G401.6 (cell line): ENCODE results near the gene BOD1L1.

ENCODE experiments used
- FAIRE-seq: peaks from 2 replicates; lab custom pipeline; 2012; peaks lifted over from hg19 to GRCh38; lab: Jason Lieb, UNC

Gene BOD1L1

GRCh38 chr4:13523591-13524503 lies 103.7 kb downstream of the BOD1L1 start:
- FAIRE-seq: no peak

DNA sequence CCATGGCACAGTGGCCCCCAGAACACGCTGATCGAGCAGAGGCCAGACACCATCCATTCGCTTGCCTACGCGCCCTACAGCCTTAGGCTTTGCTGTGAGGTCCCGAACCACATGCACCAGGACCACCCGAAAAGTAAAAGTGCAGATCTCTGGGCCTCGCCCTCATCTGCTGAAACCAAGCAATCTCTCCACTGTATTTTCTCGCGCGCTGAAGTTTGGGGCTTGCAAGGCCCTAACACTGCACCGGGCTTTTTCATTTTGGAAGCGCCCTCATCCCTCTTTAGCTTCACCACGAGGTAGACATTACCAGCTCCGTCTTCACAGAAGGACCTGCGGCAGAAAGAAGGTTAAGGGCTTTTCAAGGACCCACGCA lies 104.4 kb downstream of the BOD1L1 start:
- no peak for FAIRE-seq

DNA sequence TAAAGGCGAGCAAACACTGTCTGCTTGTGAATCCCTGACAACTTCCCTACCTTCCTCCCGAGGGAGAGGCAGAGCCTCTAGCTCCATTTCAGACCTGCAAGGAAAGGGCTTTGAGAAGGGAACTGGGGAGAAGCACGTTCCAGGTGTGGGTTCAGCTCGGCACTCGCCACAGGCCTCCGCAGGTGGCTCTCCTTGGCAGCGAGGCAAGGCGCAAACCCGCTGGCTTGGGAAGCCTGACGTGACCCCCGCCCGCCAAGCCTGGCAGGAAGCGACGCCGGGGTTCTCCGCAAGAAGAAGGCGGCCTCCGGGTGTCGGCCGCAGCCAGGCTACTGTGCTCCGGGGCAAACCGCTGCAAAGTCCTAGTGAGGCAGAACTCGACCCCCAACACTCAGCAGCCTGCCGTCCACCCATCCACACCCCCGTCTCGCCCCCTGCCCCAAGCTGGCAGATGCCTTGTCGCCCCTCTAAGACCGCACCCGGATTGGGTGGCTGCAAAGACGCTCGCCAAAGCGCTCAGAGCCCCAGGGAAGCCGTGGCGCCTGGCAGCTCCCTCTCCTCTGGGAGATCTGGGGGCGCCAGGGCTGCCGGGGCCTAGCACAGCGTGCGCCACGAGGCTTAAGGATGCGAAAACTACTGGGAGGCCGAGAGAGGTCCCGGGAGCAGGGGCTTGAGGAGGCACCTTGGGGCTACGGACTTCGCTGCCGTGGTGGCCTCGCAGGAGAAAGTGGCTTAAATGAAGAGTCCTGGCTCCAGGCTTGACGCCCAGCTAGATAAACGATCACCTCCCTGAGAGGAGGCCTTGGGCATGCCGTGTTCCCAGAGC lies 105.0 kb downstream of the BOD1L1 start:
- no peak for FAIRE-seq

DNA sequence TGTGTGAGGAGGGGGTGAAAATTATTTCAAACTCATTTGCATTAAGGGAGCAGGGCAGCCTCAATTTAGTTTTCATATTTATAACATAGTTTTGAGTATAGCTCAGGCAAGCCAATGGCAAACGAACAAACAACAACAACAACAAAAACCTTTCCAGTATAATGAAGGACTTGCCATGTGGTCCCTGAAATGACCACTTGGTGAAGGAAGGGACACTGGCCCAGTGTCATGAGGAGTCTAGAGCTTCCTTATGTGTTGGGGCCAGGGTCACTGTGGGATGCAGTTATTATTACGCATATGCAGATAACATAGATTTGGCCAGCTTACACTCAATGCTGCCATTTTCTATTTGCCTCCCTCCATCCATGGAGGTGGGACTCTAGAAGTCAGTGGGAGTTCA lies 106.5 kb downstream of the BOD1L1 start:
- no peak for FAIRE-seq
